H1 (cell line): ENCODE results near the gene RGCC. TPM values are rescaled to one million over a fixed set of nuclear protein-coding genes. Genes with fewer than 3 reads are reported as not detected.

Experiments used
- CTCF ChIA-PET: fragments of 300-600 bp; sonication (Branson Sonifier 250); formaldehyde crosslinking; loops from one replicate; lab custom pipeline; 2021; ENCODE audit not compliant: partially characterized antibody; lab: Charles Lee
- POLR2A ChIA-PET: fragments of 300-600 bp; sonication (Branson Sonifier 250); formaldehyde crosslinking; loops from one replicate; lab custom pipeline; 2021; ENCODE audit warnings: inconsistent platforms; ENCODE audit not compliant: partially characterized antibody; lab: Charles Lee
- DNase-seq, 2 experiments: peaks; one replicate each; pipeline versions ENCODE4 v3.0.0 to v3.0.0-alpha.2; 2010 to 2022; ENCODE audit warnings: low spot score in 2 of 2, low read depth in 1 of 2, mixed read lengths in 1 of 2
- FAIRE-seq: peaks from 2 replicates; lab custom pipeline; 2011; peaks lifted over from hg19 to GRCh38; lab: Jason Lieb, UNC
- H2AFZ ChIP-seq: 2 replicates; pipeline ENCODE4 v1.8.1; 2012; ENCODE audit warnings: low read length, inconsistent platforms
- H2AK5ac ChIP-seq: 2 replicates; pipeline ENCODE4 v1.6.1; 2013; ENCODE audit warnings: low read depth, low read length
- H2BK120ac ChIP-seq: replicated peaks from 2 replicates; pipeline ENCODE3; 2013; ENCODE audit warnings: low read depth, low read length, inconsistent platforms
- H2BK12ac ChIP-seq: 2 replicates; pipeline ENCODE4 v1.6.1; 2013; ENCODE audit warnings: low read depth, low read length
- H2BK15ac ChIP-seq: 2 replicates; pipeline ENCODE4 v1.6.1; 2013; ENCODE audit warnings: low read length
- H2BK20ac ChIP-seq: 2 replicates; pipeline ENCODE4 v1.6.1; 2013; ENCODE audit warnings: low read length
- H2BK5ac ChIP-seq: 2 replicates; pipeline ENCODE4 v1.6.1; 2013; ENCODE audit warnings: low read depth, low read length
- H3K14ac ChIP-seq: 2 replicates; pipeline ENCODE4 v1.6.1; 2013; ENCODE audit warnings: inconsistent platforms; ENCODE audit not compliant: insufficient read length
- H3K18ac ChIP-seq: 2 replicates; pipeline ENCODE4 v1.6.1; 2013; ENCODE audit warnings: low read length; ENCODE audit errors: extremely low read depth
- H3K23ac ChIP-seq: 2 replicates; pipeline ENCODE4 v1.6.1; 2013; ENCODE audit warnings: inconsistent platforms; ENCODE audit not compliant: insufficient read length
- H3K23me2 ChIP-seq: 2 replicates; pipeline ENCODE4 v1.6.1; 2013; ENCODE audit warnings: low read depth, low read length
- H3K27ac ChIP-seq: 2 replicates; pipeline ENCODE4 v1.6.1; 2011; ENCODE audit warnings: low read depth, low read length, inconsistent platforms
- H3K27me3 ChIP-seq, 4 experiments: replicated peaks in 1 of 4; 1 replicate in 1 of 4; 2 replicates in 3 of 4; pipeline versions ENCODE4 v1.6.1 to v1.8.1; 2011 to 2013; ENCODE audit warnings: low read length in 3 of 4, mild to moderate bottlenecking in 3 of 4, inconsistent platforms in 2 of 4, mixed read lengths in 2 of 4, moderate library complexity in 1 of 4; ENCODE audit not compliant: control insufficient read depth in 3 of 4, insufficient read depth in 3 of 4; ENCODE audit errors: extremely low read depth in 1 of 4
- H3K36me3 ChIP-seq, 4 experiments: 2 replicates each; pipeline versions ENCODE4 v1.6.1 to v1.8.1; 2011 to 2013; ENCODE audit warnings: mild to moderate bottlenecking in 4 of 4, low read length in 3 of 4, moderate library complexity in 2 of 4, control low read depth in 1 of 4, inconsistent platforms in 1 of 4; ENCODE audit not compliant: insufficient read depth in 4 of 4, control insufficient read depth in 2 of 4
- H3K4ac ChIP-seq: replicated peaks from 2 replicates; pipeline ENCODE3; 2013; ENCODE audit warnings: low read length, low read depth, mixed read lengths, inconsistent platforms; ENCODE audit not compliant: insufficient read length
- H3K4me1 ChIP-seq, 4 experiments: replicated peaks in 1 of 4; 1 replicate in 1 of 4; 2 replicates in 3 of 4; pipeline versions ENCODE4 v1.6.1 to v1.8.1; 2011 to 2013; ENCODE audit warnings: low read length in 3 of 4, inconsistent platforms in 2 of 4, mixed read lengths in 1 of 4; ENCODE audit not compliant: insufficient read depth in 4 of 4, control insufficient read depth in 3 of 4
- H3K4me2 ChIP-seq, 2 experiments: 2 replicates each; pipeline versions ENCODE4 v1.6.1 to v1.8.1; 2011 to 2013; ENCODE audit warnings: low read depth in 2 of 2, low read length in 2 of 2, control low read depth in 1 of 2, inconsistent platforms in 1 of 2, mild to moderate bottlenecking in 1 of 2; ENCODE audit not compliant: insufficient read depth in 1 of 2
- H3K4me3 ChIP-seq, 4 experiments: fragments of 200-600, 300-600 bp in 1 of 4; sonication (generic), shearing (Covaris generic), sonication (Bioruptor Twin) in 1 of 4; 2 replicates each; pipeline versions ENCODE4 v1.5.1 to v1.8.1; 2011 to 2016; ENCODE audit warnings: low read length in 4 of 4, low read depth in 3 of 4, control low read depth in 2 of 4, inconsistent platforms in 2 of 4, mild to moderate bottlenecking in 2 of 4, mixed read lengths in 1 of 4, moderate library complexity in 1 of 4; ENCODE audit not compliant: insufficient read depth in 2 of 4; ENCODE audit errors: extremely low read depth in 1 of 4
- H3K56ac ChIP-seq: replicated peaks from 2 replicates; pipeline ENCODE3; 2013; ENCODE audit warnings: low read depth, mild to moderate bottlenecking, mixed read lengths, low read length, inconsistent platforms; ENCODE audit not compliant: insufficient read length
- H3K79me1 ChIP-seq: 2 replicates; pipeline ENCODE4 v1.6.1; 2013; ENCODE audit warnings: low read depth, low read length, control low read depth
- H3K79me2 ChIP-seq, 2 experiments: 2 replicates each; pipeline versions ENCODE4 v1.6.1 to v1.8.1; 2012 to 2013; ENCODE audit warnings: low read length in 2 of 2, mild to moderate bottlenecking in 2 of 2, inconsistent platforms in 1 of 2; ENCODE audit not compliant: insufficient read depth in 2 of 2, control insufficient read depth in 1 of 2
- H3K9ac ChIP-seq, 4 experiments: replicated peaks in 1 of 4; 1 replicate in 1 of 4; 2 replicates in 3 of 4; pipeline versions ENCODE4 v1.6.1 to v1.8.1; 2011 to 2013; ENCODE audit warnings: low read depth in 3 of 4, low read length in 3 of 4, control low read depth in 2 of 4, mild to moderate bottlenecking in 2 of 4, moderate library complexity in 2 of 4, inconsistent platforms in 1 of 4; ENCODE audit errors: extremely low read depth in 1 of 4
- H3K9me3 ChIP-seq, 2 experiments: 2 replicates each; pipeline versions ENCODE4 v1.6.1 to v1.8.1; 2012 to 2013; ENCODE audit warnings: mild to moderate bottlenecking in 2 of 2, moderate library complexity in 2 of 2, control low read depth in 1 of 2, inconsistent platforms in 1 of 2, low read depth in 1 of 2, low read length in 1 of 2, mixed read lengths in 1 of 2; ENCODE audit not compliant: insufficient read depth in 2 of 2
- H4K20me1 ChIP-seq, 2 experiments: replicated peaks in 1 of 2; 2 replicates each; pipeline versions ENCODE3 to v1.8.1; 2011 to 2013; ENCODE audit warnings: inconsistent platforms in 2 of 2, low read length in 2 of 2, mild to moderate bottlenecking in 1 of 2; ENCODE audit not compliant: insufficient read depth in 2 of 2, control insufficient read depth in 1 of 2
- H4K5ac ChIP-seq: 2 replicates; pipeline ENCODE4 v1.6.1; 2013; ENCODE audit warnings: low read length, low read depth, mixed read lengths, inconsistent platforms; ENCODE audit not compliant: insufficient read length
- H4K8ac ChIP-seq: 2 replicates; pipeline ENCODE4 v1.8.0; 2013; ENCODE audit warnings: mild to moderate bottlenecking, moderate library complexity, low read length, inconsistent platforms; ENCODE audit not compliant: insufficient read depth; ENCODE audit errors: extremely low read depth
- H4K91ac ChIP-seq: replicated peaks from 2 replicates; pipeline ENCODE3; 2013; ENCODE audit warnings: low read length, mixed read lengths, inconsistent platforms; ENCODE audit not compliant: insufficient read length
- BRCA1 ChIP-seq: IDR thresholded peaks from 2 replicates; pipeline ENCODE4 v1.6.1; 2012; ENCODE audit warnings: low read depth, low read length, improper control_type of control experiment
- KDM4A ChIP-seq: IDR thresholded peaks from one replicate; pipeline ENCODE4 v1.7.1; 2012; ENCODE audit warnings: low read depth, mild to moderate bottlenecking, moderate library complexity, low read length, inconsistent platforms; ENCODE audit not compliant: severe bottlenecking
- WGBS, 2 experiments: shearing (Covaris generic) in 1 of 2; methylation state at CpG; one replicate each; pipeline versions ENCODE4 v1.1.6 to v1.1.7; 2013 to 2015; ENCODE audit warnings: low lambda C conversion rate in 2 of 2, mixed read lengths in 2 of 2, inconsistent platforms in 1 of 2, low coverage in 1 of 2, missing lambda C conversion rate in 1 of 2; ENCODE audit not compliant: insufficient replicate concordance in 2 of 2, insufficient coverage in 1 of 2, insufficient read length in 1 of 2; ENCODE audit errors: extremely low coverage in 1 of 2, missing lambda C conversion rate in 1 of 2; 5-methylcytosine and 5-hydroxymethylcytosine counted together
- polyA plus RNA-seq, 7 experiments: library from polyadenylated mRNA; depleted of rRNA in 3 of 7; stranded (reverse) in 5 of 7; unstranded in 2 of 7; fragments of >200 nt in 5 of 7; fragments of 200-250 nt in 2 of 7; gene quantifications; 1 replicate in 5 of 7; 2 replicates in 1 of 7; 4 replicates in 1 of 7; pipeline versions ENCODE4 v1.2.1 to v1.2.3, GENCODE V29; 2011 to 2013; ENCODE audit warnings: missing spikeins in 2 of 7, mixed read lengths in 2 of 7
- total RNA-seq: library from RNA; stranded (reverse); fragmentation: NEBNext Ultra II Directional; extraction: Animal tissue kit (Norgen Biotek cat#: 25700); gene quantifications from 2 replicates; pipeline ENCODE4 v1.2.1, GENCODE V29; 2021
- TF ChIP-seq, protein P1 (sequence below): IDR thresholded peaks from 2 replicates; pipeline ENCODE4 v1.6.1; 2012; ENCODE audit warnings: inconsistent platforms
- TF ChIP-seq, protein P2 (sequence below), 3 experiments: IDR thresholded peaks; 1 replicate in 2 of 3; 2 replicates in 1 of 3; pipeline versions ENCODE4 v1.5.1 to v1.6.1; 2011; ENCODE audit warnings: low read length in 3 of 3, mild to moderate bottlenecking in 3 of 3, inconsistent platforms in 2 of 3, low read depth in 1 of 3, moderate library complexity in 1 of 3; ENCODE audit not compliant: insufficient read depth in 1 of 3; ENCODE audit errors: control extremely low read depth in 1 of 3

Gene RGCC
- total and polyA plus RNA-seq, 2 of the 8 experiments (the other 6 are each of a cell fraction or from before 2014, with no cell fraction given), result 0.41 TPM; not detected in 1

DNA sequence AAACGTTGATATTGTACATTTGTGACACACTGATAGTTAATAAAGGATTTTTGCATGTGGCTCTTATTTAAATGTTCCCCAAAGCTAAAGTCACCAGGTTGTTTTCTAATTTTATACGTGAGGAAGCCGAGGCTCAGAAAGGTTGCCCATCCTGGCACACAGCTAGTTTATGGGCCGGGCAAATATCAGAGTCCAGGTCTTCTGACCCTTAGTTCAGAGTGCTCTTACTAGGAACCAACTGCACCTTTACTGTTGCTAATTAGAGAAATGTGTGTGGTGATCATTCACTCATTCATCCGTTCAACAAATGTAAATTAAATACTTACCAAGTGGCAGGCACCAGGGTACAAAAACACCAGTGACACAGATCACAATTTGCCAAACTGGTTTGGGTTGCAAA, 46.3 kb upstream of the RGCC start:
- H2BK12ac ChIP-seq, result no peak overlapping the region
- H3K27me3 ChIP-seq, result no peaks in the 10 kb centered on the region
- no peak overlapping the region for H3K14ac ChIP-seq
- H2BK120ac ChIP-seq, result no peak overlapping the region
- no peak overlapping the region for H4K91ac ChIP-seq
- no peak overlapping the region for H2AFZ ChIP-seq
- no peak overlapping the region for H3K4ac ChIP-seq
- H3K18ac ChIP-seq, result no peak overlapping the region
- no peak overlapping the region for H3K4me2 ChIP-seq
- no peak overlapping the region for H3K56ac ChIP-seq
- H3K9ac ChIP-seq, result no peak overlapping the region
- no peak overlapping the region for H4K5ac ChIP-seq
- DNase-seq (no peak), FAIRE-seq (no peak)
- TF ChIP-seq, protein P1, sequence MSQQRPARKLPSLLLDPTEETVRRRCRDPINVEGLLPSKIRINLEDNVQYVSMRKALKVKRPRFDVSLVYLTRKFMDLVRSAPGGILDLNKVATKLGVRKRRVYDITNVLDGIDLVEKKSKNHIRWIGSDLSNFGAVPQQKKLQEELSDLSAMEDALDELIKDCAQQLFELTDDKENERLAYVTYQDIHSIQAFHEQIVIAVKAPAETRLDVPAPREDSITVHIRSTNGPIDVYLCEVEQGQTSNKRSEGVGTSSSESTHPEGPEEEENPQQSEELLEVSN, result no peak
- TF ChIP-seq BRCA1, result no peak
- no peak for TF ChIP-seq KDM4A
- TF ChIP-seq, protein P2, sequence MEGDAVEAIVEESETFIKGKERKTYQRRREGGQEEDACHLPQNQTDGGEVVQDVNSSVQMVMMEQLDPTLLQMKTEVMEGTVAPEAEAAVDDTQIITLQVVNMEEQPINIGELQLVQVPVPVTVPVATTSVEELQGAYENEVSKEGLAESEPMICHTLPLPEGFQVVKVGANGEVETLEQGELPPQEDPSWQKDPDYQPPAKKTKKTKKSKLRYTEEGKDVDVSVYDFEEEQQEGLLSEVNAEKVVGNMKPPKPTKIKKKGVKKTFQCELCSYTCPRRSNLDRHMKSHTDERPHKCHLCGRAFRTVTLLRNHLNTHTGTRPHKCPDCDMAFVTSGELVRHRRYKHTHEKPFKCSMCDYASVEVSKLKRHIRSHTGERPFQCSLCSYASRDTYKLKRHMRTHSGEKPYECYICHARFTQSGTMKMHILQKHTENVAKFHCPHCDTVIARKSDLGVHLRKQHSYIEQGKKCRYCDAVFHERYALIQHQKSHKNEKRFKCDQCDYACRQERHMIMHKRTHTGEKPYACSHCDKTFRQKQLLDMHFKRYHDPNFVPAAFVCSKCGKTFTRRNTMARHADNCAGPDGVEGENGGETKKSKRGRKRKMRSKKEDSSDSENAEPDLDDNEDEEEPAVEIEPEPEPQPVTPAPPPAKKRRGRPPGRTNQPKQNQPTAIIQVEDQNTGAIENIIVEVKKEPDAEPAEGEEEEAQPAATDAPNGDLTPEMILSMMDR (IDR thresholded peaks at IDR 0.05; ENCODE audit: control extremely low read depth in 1 of 3, insufficient read depth in 1 of 3, low read depth in 1 of 3, low read length in 3 of 3), result no peak
- H2BK20ac ChIP-seq, result no peak overlapping the region
- no peak overlapping the region for H2BK15ac ChIP-seq
- no peaks in the 10 kb centered on the region for H3K9me3 ChIP-seq
- H3K27ac ChIP-seq, result no peak overlapping the region
- H4K8ac ChIP-seq, result no peak overlapping the region
- no peak overlapping the region for H3K23ac ChIP-seq
- H2AK5ac ChIP-seq, result no peak overlapping the region
- no peak overlapping the region for H3K4me3 ChIP-seq
- H3K79me1 ChIP-seq, result no peaks in the 10 kb centered on the region
- no peaks in the 10 kb centered on the region for H3K36me3 ChIP-seq
- H2BK5ac ChIP-seq, result no peak overlapping the region
- no peaks in the 10 kb centered on the region for H3K23me2 ChIP-seq
- ChIA-PET CTCF (interaction anchor here (0.7 to 1.0 kb wide), 4 partner anchors 47 to 318 kb away, joined by 3 read pairs; no protein-coding TSS in a partner anchor), POLR2A (no interaction called here)
- H3K4me1 ChIP-seq, result no peaks in the 10 kb centered on the region
- H3K79me2 ChIP-seq, result no peaks in the 10 kb centered on the region
- H4K20me1 ChIP-seq, result no peaks in the 10 kb centered on the region
- WGBS, 2 experiments, result 78% methylated on average over 5 of the region's 5 CpGs; no CpG with 5 or more reads in 1 of the 2 experiments
